ENCODE data around the gene ITPR2.

ITPR2 gene

DNA sequence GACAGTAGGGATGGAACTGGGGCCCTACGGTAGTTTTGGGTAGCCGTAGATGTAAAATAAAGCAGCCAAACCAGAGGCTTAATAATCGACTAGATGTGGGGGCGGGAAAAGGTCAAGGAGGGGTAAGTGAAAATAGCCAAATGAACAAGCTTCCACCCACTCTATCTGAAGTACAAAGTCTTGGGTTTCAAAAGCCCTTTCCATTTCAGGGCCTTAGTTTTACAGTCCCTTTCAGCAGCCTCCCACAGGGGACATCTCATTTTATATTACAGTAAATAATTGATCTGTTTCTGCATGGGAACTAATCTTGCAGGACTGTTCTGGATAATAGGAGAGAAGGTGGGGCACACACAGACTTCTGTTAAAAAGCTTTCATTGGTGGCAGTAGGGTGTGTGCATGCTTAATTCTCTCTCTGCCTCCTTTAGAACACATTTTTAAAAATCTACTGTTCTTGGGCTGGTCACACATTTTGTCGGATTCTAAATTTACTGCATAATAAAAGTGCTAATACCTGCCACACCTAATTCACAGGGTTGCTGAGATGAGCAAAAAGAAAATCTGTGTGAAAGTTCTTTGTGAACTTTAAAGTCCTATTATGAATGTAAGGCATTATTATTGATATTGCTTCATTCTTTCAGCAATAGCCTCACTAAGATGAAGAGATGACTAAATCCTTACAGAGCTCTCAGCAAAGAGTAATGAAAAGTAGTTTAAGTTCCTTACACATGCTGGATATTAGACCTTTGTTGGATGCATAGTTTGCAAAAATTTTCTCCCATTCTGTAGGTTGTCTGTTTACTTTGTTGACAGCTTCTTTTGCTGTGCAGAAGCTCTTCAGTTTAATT lies 104.6 kb downstream of the ITPR2 start:
- DNase-seq = no peak

DNA sequence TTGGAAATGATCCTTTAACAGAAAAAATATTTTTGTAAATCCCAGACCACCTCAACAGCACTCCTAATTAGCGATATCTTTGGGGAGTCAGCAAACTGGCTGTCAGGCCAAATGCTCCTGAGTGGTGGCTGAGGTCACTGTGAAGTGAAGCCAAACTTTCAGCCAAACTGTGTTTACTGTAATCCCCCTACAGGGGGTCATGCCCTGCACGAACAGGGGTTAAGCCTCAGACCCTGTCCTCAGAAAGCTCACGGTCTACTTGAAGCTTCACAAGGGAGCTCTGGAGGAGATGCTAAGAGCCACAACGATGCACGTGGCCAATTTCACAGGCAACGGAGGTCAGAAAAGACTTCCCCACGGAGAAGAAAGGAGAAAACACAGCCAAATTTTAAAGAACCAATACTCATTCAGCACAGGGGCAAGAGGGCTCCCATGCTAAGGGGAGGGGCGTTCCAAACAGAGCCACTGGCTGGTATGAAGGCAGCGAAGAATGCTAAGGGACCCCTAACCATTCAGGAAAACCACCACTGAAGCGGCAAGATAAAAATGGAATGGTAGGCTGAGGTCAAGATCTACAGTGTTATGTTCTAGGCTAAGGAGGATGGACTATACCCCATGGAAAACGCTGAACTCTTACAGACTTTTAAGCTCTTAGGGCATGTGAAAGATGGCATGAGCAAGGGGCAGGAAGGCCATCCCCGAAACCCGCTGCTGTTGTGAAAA lies 105.4 kb downstream of the ITPR2 start:
- DNase-seq = no peak

DNA sequence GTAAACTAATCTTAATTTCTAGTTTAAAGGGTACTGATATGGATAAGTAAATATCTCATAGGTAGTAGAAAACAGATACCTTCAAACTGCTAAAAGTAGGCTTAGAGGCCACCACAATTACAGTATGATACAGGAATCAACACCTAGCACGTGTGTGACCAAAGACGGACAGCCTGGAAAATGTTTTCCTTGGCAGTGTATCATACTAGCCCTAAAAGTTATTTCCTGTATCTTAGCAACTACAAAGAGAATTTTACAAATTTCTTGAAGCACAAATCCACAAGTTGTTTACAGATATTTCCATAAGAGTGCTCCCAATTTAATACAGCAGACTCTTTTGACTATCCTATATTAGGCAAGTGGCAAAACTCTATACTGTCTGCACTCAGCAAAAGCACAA lies 106.0 kb downstream of the ITPR2 start:
- DNase-seq = no peak

DNA sequence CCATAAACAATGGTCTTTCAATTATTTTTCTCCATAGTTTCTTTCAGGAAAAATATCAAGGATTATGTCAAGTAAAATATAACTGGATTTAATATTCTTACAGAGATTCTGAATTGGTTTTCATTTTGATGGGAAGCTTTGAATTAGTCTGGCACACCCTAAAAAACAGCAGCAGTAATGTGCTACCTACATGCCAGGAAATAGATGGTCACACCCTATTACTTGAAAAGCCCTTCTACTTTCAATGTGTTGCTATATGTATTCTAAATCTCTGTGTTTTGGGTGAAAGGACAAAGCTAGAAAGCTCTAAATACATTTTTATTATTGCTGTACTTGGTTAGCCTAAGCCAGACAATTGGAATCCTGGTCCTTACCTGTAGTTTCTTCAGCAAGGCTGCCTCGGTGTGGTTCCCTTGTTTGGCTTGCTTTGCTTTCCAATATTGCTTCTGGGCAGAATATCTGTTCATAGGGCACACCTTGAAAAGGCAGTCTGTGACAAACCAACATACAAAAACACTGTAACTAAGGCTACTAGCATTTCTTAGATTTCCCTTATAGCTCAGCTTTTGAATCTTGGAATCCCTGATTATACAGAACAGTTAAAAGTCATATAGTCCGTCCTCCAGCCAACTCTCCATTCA lies 107.6 kb downstream of the ITPR2 start:
- no peak for DNase-seq

DNA sequence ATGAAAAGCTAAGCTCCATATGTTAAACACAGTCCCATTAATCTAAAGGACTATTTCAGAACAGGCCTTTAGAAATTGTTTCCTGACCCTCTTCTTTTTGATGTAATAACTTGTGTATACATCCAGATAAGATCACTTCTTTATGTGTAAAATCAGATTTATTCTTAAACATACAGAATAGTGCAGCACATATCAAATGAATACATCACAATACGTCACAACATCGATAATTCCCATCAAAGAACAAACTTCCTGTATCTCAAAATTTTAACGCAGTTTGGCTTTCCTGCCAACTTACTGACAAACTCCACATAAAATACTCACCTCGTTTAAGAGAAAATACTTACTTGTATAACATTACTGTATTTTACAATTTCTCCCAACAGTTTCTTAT lies 108.7 kb downstream of the ITPR2 start:
- DNase-seq = no peak

DNA sequence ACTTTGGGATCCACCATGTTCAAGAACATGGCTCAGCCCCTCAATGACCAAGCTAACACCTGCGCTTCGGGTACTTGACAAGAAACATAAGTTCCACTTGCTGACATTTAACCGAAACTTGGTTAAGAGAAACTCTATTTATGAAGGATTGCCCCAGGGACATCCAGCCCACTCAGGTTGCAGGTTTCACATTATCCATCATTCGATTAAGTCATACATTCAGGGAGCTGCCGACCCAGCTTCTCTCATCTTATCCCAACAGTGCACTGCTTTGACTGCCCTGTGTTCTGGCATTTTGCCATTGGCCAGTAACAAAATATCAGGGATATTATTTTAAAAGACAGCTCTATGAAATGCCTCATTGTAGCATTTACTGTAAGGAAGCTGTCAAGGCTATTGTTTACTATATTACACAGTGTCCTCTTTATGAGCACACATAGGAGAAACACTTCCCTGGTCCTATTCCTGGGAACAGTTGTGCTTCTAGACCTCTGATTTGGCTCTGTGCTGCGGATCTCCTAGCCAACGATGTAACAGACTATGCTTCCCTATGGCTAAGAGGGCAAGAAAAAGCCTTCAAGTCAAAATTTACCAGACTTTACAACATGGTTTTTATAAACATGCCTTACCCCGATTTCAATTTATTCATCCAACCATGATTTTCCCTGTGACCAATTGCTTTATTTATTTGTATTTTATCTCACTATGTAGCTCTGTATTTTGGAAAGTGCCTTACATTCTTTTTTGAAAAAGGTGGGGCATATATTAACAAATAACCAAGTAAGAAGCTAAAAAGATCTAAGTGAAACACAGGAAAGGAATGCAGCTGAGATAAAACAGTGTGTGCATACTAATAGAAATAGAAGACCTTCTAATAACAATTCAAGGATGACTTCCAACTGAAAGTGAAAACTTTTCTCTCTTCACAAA lies 109.3 kb downstream of the ITPR2 start:
- DNase-seq = no peak

DNA sequence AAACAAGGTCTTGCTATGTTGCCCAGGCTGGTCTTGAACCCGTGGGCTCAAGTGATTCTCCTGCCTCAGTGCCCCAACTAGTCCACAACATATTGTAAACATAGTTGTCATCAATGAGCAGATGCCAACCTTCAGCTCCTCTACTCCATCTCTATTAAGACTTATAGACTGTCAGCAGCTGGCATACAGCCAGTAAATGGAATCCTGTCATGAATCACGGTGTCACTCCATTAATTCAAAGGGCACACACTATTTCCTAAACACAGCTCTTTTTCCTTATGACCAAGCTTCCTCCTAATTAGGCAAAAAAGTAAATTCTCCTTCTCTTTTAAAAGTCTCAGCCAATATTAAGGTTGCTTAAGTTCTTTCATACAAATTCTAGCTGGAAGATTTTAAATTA lies 111.2 kb downstream of the ITPR2 start:
- DNase-seq = no peak

DNA sequence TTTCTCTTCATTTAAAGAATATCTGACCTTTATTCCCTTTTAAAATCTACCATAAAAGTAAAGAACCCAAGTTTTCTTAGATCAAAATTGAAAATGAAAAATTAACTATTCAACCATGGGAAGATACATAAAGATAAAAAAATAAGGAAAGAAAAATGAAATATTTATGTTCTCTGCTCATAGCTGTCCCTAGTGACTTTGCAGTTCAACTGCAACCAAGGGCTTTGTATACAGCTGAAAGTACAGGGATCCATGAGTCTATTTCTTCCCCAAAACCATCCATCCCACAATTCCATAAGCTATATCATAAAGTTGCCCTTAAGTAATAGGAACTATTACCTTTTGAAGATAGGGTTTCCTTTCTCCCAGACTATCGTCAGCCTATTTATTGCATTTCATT lies 113.1 kb downstream of the ITPR2 start:
- DNase-seq = no peak

DNA sequence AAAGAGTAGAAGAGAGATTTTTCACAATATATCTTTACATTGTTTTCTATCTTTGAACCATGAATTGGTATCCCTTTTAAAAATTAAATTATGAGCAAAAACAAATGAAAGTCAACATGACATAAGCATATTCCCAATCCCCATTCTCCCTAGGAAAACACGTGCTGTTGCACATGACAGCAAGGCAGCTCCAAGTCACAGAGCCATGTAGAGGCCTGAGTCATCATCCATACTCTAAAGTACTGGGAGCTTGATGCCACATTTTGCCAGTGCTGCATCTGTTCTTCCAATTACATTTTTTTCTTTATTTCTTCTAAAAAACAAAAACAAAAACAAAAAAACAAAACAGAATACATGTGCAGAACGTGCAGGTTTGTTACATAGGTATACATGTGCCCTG lies 115.2 kb downstream of the ITPR2 start:
- DNase-seq = no peak

DNA sequence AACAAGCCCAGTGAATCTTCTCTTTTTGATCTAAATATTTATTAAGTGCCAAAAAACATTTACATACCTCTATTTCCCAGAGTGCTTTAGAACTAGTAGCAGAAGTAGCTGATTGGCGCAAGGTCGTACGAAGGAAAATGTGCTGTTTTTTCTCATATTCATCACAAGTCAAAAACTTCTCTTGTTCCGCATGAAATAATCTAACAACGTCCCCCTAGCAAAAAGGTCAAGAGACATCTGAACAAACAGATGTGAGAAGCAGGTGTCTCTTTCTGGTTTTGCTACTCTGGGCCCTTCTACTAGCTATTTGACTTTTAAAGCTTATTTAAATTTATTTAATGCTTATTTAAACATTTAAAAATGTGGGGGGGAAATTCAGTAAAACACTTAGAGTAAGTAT lies 117.8 kb downstream of the ITPR2 start:
- DNase-seq = no peak

DNA sequence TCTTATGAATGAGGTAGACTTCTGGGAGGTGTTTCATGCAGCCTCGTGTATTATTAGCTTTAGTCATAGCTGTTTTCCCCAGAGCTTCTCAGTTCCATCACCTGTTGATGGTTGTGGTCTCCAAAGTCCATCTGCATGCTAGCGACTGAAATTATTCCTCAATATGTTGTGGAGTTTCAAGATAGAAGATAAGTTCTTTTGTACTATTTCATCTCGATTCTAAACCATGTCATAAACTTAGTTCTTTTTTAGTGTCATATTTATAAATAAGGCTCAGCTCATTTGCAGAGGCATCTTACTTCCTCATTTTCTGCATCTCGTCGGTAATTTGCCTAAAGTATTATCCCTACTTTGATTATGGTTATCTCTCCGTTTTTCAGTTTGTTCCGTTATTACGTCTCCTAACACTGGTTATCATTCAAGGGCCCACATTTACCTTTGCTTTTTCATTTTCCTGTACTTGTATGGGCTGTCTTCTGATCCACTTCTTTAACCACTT lies 119.1 kb downstream of the ITPR2 start:
- DNase-seq = no peak

DNA sequence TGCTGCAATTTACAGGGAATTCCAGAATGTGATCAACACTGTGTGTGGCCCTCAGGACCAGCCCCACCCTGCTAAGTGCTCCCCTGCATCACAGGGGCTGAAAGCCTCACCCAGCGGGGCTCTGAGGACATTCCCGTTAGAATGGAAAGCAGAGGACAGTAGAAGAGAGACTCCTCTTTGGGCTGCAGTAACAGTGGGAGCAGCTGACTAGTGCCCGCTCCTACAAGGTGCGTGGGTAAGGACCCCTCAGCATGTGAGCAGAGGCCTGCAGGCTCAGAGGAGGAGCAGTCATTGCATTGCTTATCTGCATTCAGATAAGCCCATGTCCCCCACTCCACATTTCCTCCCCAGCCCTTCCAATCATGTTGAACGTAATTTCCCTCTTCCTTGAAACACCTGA lies 120.1 kb downstream of the ITPR2 start:
- no peak for DNase-seq

DNA sequence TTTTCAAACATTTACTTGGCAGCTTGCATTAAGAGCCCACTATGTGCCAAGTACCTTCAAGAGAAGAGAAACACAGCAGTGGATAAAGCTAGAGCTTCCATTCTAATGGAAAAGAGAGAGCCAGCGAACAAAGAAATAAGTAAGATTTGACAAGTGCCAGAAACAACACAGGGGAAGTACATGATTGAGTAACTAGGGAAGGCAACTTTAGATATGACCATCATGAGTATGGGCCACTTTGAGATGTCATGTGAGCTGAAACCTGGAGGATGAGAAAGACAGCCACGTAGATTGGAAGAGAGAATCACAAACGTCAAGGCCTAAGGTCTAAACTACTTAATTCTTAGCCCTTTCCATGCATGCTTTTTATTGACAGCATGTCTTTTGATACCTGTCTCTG lies 121.4 kb downstream of the ITPR2 start:
- no peak for DNase-seq

DNA sequence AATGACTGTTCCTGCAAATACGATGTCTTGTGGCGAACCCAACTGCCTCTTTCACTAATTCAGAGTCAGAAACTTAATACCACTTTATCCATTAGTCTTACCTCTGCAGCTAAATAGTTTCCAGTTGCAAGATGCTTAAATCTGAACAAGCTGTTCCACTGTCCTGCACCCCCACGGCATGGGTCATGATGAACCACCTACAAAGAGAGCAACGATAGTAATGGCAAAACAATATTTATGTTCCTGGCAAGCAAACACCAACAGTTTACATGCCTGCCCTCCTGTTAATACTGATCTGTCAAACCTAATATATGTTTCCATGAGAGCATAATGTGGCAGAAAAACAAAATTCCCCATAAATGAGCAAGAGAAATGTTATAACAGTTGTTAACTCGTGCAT lies 121.9 kb downstream of the ITPR2 start:
- no peak for DNase-seq

DNA sequence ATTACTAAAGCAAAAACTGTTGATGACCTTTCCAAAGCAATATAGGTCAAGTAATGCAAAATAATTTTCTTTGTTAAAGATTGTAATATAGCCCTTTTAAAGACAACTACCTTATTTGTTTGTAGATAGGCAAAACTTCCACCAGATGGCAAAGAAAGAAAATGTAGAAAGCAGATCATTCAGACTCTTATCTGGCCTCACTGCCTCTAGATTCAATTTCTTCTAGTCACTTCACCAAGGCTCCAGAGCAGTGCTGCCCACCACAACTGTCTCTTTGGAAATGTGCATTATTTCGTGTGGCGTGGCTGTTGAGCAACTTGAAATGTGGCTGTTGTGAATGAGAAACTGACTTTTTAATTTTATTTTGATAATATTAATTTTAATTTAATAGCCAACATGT lies 127.1 kb downstream of the ITPR2 start:
- no peak for DNase-seq

DNA sequence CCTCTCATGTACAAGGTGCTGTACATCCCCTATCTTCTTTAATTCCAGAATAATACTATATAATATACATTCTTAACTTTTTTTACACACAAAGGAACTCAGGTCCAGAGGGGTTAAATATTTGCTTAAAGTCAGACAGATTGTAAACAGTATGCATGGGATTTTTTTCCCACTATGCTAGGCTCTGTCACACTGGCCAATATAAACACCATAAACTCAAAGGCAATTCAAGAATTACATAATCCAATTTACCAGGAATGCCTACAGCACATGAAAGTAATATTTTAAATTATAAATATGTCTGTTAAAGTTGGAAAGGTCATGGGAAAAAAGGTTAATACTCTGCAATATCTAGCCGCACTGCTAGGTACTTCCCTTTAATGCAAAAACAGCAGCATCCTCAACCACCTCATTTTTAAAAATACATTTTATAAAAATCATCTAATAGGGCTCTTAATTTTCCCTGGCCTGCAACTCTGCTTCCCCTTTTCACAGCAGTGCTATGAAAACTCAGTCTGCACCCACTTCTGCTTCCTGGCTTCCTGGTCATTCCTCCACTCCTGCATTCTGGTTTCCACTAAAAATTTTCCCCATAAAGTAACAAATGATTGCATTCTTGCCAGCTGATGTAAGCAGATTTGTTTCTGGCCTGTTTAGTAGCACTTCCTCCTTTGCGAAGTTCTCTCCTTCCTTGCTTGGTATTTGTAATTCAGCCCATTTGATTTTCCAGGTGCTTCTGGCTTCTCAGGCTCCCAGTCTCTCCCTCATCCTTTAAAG lies 128.1 kb downstream of the ITPR2 start:
- no peak for DNase-seq

DNA sequence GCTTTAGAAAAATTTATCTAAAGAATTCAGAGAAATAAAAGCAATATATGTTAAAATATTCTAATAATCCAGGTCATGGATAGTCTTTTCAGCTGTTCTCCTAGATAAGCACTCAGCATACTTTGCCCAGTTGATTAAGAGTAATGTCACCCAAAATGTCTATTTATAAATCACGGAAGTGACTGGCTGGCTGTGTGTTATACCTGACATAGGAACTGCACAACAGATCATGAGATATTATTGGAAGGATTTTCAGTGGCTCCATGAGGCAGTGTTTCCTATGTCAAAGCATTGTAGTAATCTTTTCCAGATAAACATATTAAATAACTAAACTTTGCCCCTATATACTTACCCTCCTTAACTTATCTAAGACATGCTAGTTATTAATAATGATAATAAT lies 128.8 kb downstream of the ITPR2 start:
- DNase-seq = no peak

DNA sequence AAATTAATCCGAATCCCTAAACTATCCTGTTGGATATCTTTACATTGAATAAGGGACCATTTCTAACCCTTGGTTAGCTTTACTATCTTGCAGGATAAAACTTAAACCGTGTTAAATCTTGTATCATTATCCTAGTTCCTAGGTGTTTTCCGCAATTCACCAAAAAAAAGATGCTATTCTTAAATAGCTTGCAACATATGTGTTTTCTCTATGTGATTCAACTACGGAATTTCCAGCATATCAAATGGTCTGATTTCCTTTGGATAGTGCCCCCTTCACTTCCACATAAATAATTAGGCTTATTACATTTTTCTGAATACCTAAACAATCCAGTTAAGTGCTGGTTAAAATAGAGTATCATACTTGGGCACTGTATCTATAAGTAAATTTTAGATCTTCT lies 130.3 kb downstream of the ITPR2 start:
- DNase-seq = no peak

DNA sequence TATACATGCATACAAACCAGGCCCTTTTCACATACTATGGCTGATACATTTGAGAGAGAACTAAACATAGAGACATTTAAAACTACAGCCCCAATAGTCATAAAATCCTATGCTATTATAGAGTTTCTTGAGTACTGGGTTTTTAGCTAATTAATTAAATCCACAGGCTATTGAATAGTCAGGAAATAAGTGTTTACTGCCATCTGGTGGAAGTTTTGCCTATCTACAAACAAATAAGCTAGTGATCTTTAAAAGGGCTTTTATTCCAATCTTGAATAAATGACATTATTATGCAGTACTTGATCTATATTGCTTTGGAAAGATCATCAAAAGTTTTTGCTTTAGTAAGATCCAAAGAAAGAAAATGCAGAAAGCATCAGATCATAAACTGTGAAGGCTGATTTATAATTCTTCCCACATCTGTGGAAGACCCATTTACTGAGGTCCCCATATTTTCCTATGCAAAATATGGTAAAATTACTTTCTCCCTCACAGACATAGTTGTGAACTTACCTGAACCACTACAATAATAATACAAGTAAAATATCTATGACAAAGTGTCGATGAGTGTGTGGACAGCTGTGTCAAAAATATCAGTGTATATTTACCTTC lies 131.3 kb downstream of the ITPR2 start:
- DNase-seq = no peak

DNA sequence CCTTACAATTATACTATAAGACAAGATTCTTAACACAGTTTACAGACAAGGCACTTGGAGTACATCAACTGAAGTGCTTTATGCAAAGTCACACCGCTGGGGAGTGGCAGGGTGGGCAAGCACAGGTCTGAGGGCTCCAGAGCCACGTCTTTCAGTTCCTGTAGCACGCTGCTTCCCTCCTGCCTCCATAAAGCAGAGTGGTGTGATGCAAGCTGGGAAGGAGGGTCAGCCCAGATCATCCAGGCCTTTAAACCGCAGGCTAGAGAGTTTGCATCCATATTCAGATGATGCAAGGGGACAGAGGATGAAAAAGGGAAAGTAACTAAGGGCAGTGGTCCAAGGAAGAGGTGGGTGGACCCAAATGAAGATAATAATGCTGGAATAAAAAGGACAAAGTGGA lies 132.6 kb downstream of the ITPR2 start:
- DNase-seq = no peak

DNA sequence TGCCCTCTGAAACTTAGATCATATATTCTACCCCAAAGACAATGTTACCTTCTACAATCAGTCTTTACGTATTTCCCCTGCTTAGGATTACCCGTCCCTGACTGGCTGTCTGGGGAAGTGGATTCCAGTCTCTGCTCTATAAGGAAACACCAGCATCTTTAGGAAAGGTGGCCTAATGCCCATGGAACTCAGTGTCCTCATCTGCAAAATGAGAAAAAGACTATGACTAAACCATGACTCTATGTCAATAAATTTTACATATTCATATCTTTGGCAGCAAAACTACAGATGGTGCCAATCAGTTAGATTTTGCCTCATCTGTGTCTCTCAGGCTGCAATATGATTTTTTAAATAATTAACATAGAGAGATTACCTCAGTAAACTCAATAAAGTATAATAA lies 133.8 kb downstream of the ITPR2 start:
- DNase-seq = no peak

DNA sequence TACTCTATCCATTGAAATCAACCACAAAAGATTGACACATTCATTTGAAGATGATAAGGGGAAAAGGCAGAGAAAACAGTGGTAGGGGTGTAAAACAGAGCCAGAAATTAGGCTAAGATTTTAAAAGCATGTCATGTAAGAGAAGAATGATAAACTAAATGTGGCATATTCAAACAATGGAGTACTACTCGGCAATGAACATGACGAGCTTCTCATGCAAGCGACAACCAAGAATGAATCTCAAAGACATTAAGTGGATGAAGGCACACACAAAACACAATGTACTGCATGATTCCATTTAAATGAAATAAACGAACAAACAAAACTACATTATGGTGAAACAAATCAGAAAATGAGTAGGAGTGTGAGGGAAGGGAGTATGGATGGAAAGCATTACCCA lies 134.8 kb downstream of the ITPR2 start:
- DNase-seq = no peak

All from cerebellar nuclear complex (tissue), 1 donor.